Measurements from ENCODE around the gene NKX1-2.

The NKX1-2 gene

GRCh38 chr10:124414076-124414475 is 35.8 kb downstream of the NKX1-2 start:
- DNase-seq: no peak

GRCh38 chr10:124409696-124410095 is 40.1 kb downstream of the NKX1-2 start:
- no peak for DNase-seq

- DNase-seq: no peak
Observed at GRCh38 chr10:124408357-124408756, 41.5 kb downstream of the NKX1-2 start.

- DNase-seq: no peak
Observed at GRCh38 chr10:124407456-124407855, 42.4 kb downstream of the NKX1-2 start.

GRCh38 chr10:124403548-124403947 is 46.3 kb downstream of the NKX1-2 start:
- no peak for DNase-seq

GRCh38 chr10:124402273-124402672 is 47.6 kb downstream of the NKX1-2 start:
- no peak for DNase-seq

GRCh38 chr10:124401633-124402032 is 48.2 kb downstream of the NKX1-2 start:
- no peak for DNase-seq

Data from left hindlimb (tissue), 1 donor.